Left ventricle myocardium inferior (tissue), 1 donor: ENCODE measurements around the gene FAM193A. TPM values are rescaled to one million over a fixed set of nuclear protein-coding genes. Genes with fewer than 3 reads are reported as not detected.

ENCODE experiments used
- DNase-seq: peaks from one replicate; pipeline ENCODE4 v3.0.0-alpha.2; 2020
- H3K27ac ChIP-seq: fragments of 200-600 bp; replicated peaks from 2 replicates; pipeline ENCODE4 v1.8.0; 2021
- H3K27me3 ChIP-seq: fragments of 200-600 bp; 2 replicates; pipeline ENCODE4 v1.8.0; 2021; ENCODE audit warnings: low read depth
- H3K36me3 ChIP-seq: fragments of 200-600 bp; 2 replicates; pipeline ENCODE4 v1.8.0; 2021
- H3K4me1 ChIP-seq: fragments of 200-600 bp; 2 replicates; pipeline ENCODE4 v1.8.0; 2021
- H3K4me3 ChIP-seq: fragments of 200-600 bp; 2 replicates; pipeline ENCODE4 v1.8.0; 2021; ENCODE audit warnings: mild to moderate bottlenecking, moderate library complexity
- H3K9me3 ChIP-seq: fragments of 200-600 bp; replicated peaks from 2 replicates; pipeline ENCODE4 v1.8.0; 2021
- intact Hi-C: fragments of 100-400 bp; cut with micrococcal nuclease; formaldehyde crosslinking; loops from one replicate; pipeline ENCODE4 v1.11.0; 2022
- total RNA-seq: library from RNA; stranded (reverse); fragmentation: NEBNext Ultra II Directional; extraction: Animal tissue kit (Norgen Biotek cat#: 25700); gene quantifications from one replicate; pipeline ENCODE4 v1.2.1, GENCODE V29; 2021
- TF ChIP-seq, protein P1 (sequence below): fragments of 200-600 bp; IDR thresholded peaks from 2 replicates; pipeline ENCODE4 v1.8.0; 2021; ENCODE audit warnings: antibody characterized with exemption, mild to moderate bottlenecking, borderline replicate concordance
- donor health status: DM: no; HTN: yes; CAD: no; lungs with severe emphysema.

Gene FAM193A
- total RNA-seq, 1 donor from 2014 or later, result 16.0 TPM

- intact Hi-C loops, result no loop called here
- no peaks in the 10 kb centered on the region for H3K36me3 ChIP-seq
Measured at GRCh38 chr4:2583092-2583491, 46.6 kb downstream of the FAM193A start.

DNA sequence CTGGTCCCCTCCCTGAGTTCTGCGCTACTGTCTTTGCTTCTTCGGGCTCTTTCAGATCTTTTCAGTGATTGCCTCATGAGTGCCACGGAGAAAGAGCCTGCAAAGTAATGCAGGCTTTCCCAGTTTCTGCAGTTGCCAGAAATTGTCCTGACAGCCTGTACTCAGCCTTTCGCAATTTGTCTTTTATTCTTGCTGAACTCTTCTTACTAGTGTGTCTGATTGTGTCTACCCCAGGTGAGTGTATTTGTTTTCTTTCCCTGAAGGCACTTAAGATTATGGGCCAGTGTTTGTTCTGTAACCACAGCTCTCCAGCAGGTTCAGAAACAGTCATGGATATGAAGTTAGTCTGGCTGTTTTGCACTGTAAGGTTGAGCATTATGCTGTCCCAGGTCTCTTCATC is 47.1 kb downstream of the FAM193A start:
- intact Hi-C loops, result no loop called here
- DNase-seq, result no peak
- no peaks in the 10 kb centered on the region for H3K36me3 ChIP-seq
- peaks cover 56% of the 10 kb centered on the region for H3K4me1 ChIP-seq
- H3K4me3 ChIP-seq, result no peak overlapping the region
- H3K27ac ChIP-seq, result no peak overlapping the region
- no peaks in the 10 kb centered on the region for H3K27me3 ChIP-seq
- TF ChIP-seq, protein P1, sequence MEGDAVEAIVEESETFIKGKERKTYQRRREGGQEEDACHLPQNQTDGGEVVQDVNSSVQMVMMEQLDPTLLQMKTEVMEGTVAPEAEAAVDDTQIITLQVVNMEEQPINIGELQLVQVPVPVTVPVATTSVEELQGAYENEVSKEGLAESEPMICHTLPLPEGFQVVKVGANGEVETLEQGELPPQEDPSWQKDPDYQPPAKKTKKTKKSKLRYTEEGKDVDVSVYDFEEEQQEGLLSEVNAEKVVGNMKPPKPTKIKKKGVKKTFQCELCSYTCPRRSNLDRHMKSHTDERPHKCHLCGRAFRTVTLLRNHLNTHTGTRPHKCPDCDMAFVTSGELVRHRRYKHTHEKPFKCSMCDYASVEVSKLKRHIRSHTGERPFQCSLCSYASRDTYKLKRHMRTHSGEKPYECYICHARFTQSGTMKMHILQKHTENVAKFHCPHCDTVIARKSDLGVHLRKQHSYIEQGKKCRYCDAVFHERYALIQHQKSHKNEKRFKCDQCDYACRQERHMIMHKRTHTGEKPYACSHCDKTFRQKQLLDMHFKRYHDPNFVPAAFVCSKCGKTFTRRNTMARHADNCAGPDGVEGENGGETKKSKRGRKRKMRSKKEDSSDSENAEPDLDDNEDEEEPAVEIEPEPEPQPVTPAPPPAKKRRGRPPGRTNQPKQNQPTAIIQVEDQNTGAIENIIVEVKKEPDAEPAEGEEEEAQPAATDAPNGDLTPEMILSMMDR, result no peak
- no peaks in the 10 kb centered on the region for H3K9me3 ChIP-seq

More at GRCh38 chr4:2583092-2583491, 46.6 kb downstream of the FAM193A start:
- H3K4me1 ChIP-seq, result peaks cover 52% of the 10 kb centered on the region
- no peaks in the 10 kb centered on the region for H3K9me3 ChIP-seq
- DNase-seq, result no peak
- TF ChIP-seq, protein P1, result no peak
- H3K27me3 ChIP-seq, result no peaks in the 10 kb centered on the region
- H3K27ac ChIP-seq, result no peak overlapping the region
- H3K4me3 ChIP-seq, result no peak overlapping the region

- intact Hi-C loops, result no loop called here
- TF ChIP-seq, protein P1, result no peak
- Histone ChIP-seq H3K27ac (no peak overlapping the region), H3K36me3 (no peaks in the 10 kb centered on the region), H3K27me3 (no peaks in the 10 kb centered on the region), H3K4me3 (no peak overlapping the region), H3K9me3 (no peaks in the 10 kb centered on the region), H3K4me1 (peaks cover 85% of the 10 kb centered on the region)
- no peak for DNase-seq
Measured at GRCh38 chr4:2586502-2586901, 50.1 kb downstream of the FAM193A start.

DNA sequence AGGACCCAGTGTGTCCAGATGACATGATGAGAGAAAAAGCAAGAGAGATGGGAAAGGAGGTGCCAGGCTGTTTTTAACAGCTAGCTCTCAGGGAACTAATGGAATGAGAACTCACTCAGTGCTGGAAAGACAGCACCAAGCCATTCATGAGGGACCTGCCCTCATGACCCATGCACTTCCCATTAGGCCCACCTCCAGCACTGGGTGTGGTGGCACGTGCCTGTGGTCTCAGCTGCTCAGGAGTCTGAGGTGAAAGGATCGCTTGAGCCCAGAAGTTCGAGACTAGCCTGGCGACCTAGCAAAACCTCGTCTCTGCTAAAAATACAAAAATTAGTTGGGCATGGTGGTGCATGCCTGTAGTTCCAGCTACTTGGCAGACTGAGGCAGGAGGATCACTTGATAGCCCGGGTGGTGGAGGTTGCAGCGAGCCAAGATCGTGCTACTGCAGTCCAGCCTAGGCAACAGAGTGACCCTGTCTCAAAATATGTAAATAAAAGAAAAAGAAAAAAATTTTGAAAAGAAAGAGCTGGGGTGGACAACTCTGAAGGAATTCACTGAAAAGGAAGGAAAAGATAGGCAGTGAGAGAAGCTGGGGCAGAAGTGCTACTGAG is 50.9 kb downstream of the FAM193A start:
- Histone ChIP-seq H3K27me3 (no peaks in the 10 kb centered on the region), H3K27ac (peak overlapping the region; percentile 27), H3K36me3 (no peaks in the 10 kb centered on the region), H3K9me3 (no peaks in the 10 kb centered on the region), H3K4me3 (no peak overlapping the region), H3K4me1 (peaks cover 88% of the 10 kb centered on the region)
- intact Hi-C loops, result no loop called here
- TF ChIP-seq, protein P1, result no peak
- DNase-seq, result no peak

DNA sequence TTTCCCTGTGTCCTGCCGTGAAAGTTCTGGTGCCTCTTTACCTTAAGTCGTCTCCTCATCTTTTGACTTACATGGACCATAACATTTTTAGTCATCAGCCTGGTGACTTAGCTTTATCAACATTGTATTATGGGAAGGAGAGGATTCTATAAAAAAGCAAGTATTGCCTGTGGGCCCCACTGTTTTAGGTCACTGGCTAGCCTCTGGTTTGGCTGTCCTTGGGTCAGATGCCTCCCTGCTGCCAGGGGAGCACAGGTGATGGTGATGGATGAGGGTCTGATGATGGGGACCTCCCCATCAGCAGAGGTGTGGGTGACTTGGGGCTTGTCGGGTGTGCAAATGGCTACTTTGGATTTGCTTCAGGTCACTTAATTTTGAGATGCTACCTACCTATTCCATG is 51.8 kb downstream of the FAM193A start:
- DNase-seq, result no peak
- intact Hi-C loops, result no loop called here
- Histone ChIP-seq H3K9me3 (no peaks in the 10 kb centered on the region), H3K4me1 (peaks cover 88% of the 10 kb centered on the region), H3K36me3 (no peaks in the 10 kb centered on the region), H3K27ac (no peak overlapping the region), H3K27me3 (no peaks in the 10 kb centered on the region), H3K4me3 (no peak overlapping the region)
- TF ChIP-seq, protein P1, result no peak
